Measurements from ENCODE around the gene HS6ST1. TPM values are rescaled to one million over a fixed set of nuclear protein-coding genes. Genes with fewer than 3 reads are reported as not detected.
A peak's percentile ranks its signal among the peaks of the same experiment; 100 is the strongest.

HS6ST1 gene
- polyA plus RNA-seq, 1 donor (not counting 4 experiments of a cell fraction or from before 2014, with no cell fraction given): 6.3 TPM

DNA sequence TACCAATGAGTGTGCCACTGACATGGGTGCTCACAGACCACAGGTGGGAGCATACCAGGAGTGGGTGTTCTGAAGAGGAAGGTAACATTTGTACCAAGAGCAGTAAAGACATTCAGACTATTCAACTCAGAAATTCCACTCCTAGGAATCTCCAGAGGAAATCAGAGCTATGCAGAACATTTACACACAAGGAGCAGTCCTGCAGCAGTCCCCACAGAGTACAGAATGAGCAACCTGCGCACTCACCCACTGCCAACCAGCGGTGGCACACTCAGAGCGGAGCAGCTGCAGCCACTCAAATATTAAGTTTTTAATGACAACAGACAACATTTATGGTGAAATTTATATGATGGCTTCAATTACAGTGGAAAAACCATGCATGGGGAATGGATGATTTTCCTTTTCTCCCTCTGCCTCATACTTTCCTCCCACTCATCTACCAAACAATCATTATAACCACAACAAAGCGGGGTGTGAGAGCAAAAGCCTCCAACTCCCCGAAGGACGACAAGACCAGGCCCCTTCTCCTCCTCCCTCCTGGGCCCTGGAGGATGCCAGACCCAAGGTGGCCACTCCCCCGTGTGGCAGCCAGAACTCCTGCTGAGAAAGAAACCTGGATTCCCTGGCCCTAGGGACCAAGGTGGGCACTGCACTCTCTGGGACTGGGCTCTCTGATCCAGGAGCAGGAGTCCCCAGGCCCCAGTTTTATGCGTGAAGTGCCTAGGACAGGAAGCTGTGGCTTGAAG is 5.4 kb downstream of the HS6ST1 start:
- Histone ChIP-seq H3K4me3 (ENCODE audit: control insufficient read depth in 2 of 3, extremely low read depth in 1 of 3, insufficient read depth in 2 of 3, low read depth in 1 of 3, low read length in 3 of 3) (no peak overlapping the region), H3K79me2 (ENCODE audit: control insufficient read depth, insufficient read depth, low read length) (peaks cover 92% of the 10 kb centered on the region), H3K4me2 (ENCODE audit: control insufficient read depth, extremely low read depth, insufficient read depth, low read depth, low read length) (no peak overlapping the region), H3K27me3 (ENCODE audit: control insufficient read depth, extremely low read depth, insufficient read depth, low read length) (no peaks in the 10 kb centered on the region), H4K20me1 (ENCODE audit: control insufficient read depth, extremely low read depth, insufficient read depth, low read length) (peaks cover 50% of the 10 kb centered on the region), H2AFZ (ENCODE audit: control insufficient read depth, low read length) (no peak overlapping the region), H3K9ac (ENCODE audit: control insufficient read depth, extremely low read depth, insufficient read depth, low read length) (no peak overlapping the region), H3K27ac (ENCODE audit: control insufficient read depth, insufficient read depth, low read length) (no peak overlapping the region), H3K36me3 (ENCODE audit: control insufficient read depth in 2 of 2, extremely low read depth in 1 of 2, insufficient read depth in 2 of 2, low read length in 2 of 2) (peaks cover 0 to 10% of the 10 kb centered on the region in 2 experiments), H3K9me1 (ENCODE audit: control insufficient read depth, extremely low read depth, insufficient read depth, low read length) (no peaks in the 10 kb centered on the region), H3K4me1 (ENCODE audit: control insufficient read depth, extremely low read depth, insufficient read depth, low read length) (peaks cover 18% of the 10 kb centered on the region), H3K9me3 (ENCODE audit: control insufficient read depth, low read depth, low read length) (no peaks in the 10 kb centered on the region)
- no peak for FAIRE-seq
- peak in 2 of 3 experiments; percentile 58 for TF ChIP-seq CTCF (optimal IDR thresholded peaks at IDR 0.05 in 1 of 3, IDR thresholded peaks at IDR 0.05 in 1 of 3, conservative IDR thresholded peaks at IDR 0.05 in 1 of 3; ENCODE audit: extremely low read depth in 1 of 3, insufficient read depth in 2 of 3, low read length in 3 of 3)
- no peak for TF ChIP-seq EZH2 (IDR thresholded peaks at IDR 0.05; ENCODE audit: low read length)
- dilution Hi-C loops (cut with MboI; ENCODE audit: extremely low pct_ligation_motif_present, low sequenced_read_pairs): no loop called here
- DNase-seq (ENCODE audit: low read depth, low spot score): no peak

GRCh38 chr2:128312411-128312810 is 6.3 kb downstream of the HS6ST1 start:
- Histone ChIP-seq H4K20me1 (ENCODE audit: control insufficient read depth, extremely low read depth, insufficient read depth, low read length) (peaks cover 50% of the 10 kb centered on the region), H3K79me2 (ENCODE audit: control insufficient read depth, insufficient read depth, low read length) (peaks cover 96% of the 10 kb centered on the region), H3K9me1 (ENCODE audit: control insufficient read depth, extremely low read depth, insufficient read depth, low read length) (no peaks in the 10 kb centered on the region), H3K36me3 (ENCODE audit: control insufficient read depth in 2 of 2, extremely low read depth in 1 of 2, insufficient read depth in 2 of 2, low read length in 2 of 2) (peaks cover 0 to 10% of the 10 kb centered on the region in 2 experiments), H3K27me3 (ENCODE audit: control insufficient read depth, extremely low read depth, insufficient read depth, low read length) (no peaks in the 10 kb centered on the region), H3K9ac (ENCODE audit: control insufficient read depth, extremely low read depth, insufficient read depth, low read length) (no peak overlapping the region), H2AFZ (ENCODE audit: control insufficient read depth, low read length) (no peak overlapping the region), H3K4me1 (ENCODE audit: control insufficient read depth, extremely low read depth, insufficient read depth, low read length) (peaks cover 18% of the 10 kb centered on the region), H3K9me3 (ENCODE audit: control insufficient read depth, low read depth, low read length) (no peaks in the 10 kb centered on the region), H3K4me2 (ENCODE audit: control insufficient read depth, extremely low read depth, insufficient read depth, low read depth, low read length) (no peak overlapping the region), H3K27ac (ENCODE audit: control insufficient read depth, insufficient read depth, low read length) (no peak overlapping the region), H3K4me3 (ENCODE audit: control insufficient read depth in 2 of 3, extremely low read depth in 1 of 3, insufficient read depth in 2 of 3, low read depth in 1 of 3, low read length in 3 of 3) (no peak overlapping the region)
- FAIRE-seq: no peak
- no peak for TF ChIP-seq EZH2 (IDR thresholded peaks at IDR 0.05; ENCODE audit: low read length)
- no peak for TF ChIP-seq CTCF (optimal IDR thresholded peaks at IDR 0.05 in 1 of 3, IDR thresholded peaks at IDR 0.05 in 1 of 3, conservative IDR thresholded peaks at IDR 0.05 in 1 of 3; ENCODE audit: extremely low read depth in 1 of 3, insufficient read depth in 2 of 3, low read length in 3 of 3)
- dilution Hi-C loops (cut with MboI; ENCODE audit: extremely low pct_ligation_motif_present, low sequenced_read_pairs): no loop called here
- DNase-seq (ENCODE audit: low read depth, low spot score): no peak
